Fibroblast of skin of abdomen (primary cell): Measurements from ENCODE around the gene ZNF382. TPM values are rescaled to one million over a fixed set of nuclear protein-coding genes. Genes with fewer than 3 reads are reported as not detected.
"Not testable (repeated sequence)": the region's sequence is repeated elsewhere in the genome, so short reads cannot be mapped to it uniquely, and the experiment has no call there.

Experiments
- DNase-seq: peaks from one replicate; pipeline ENCODE4 v3.0.0-alpha.2; 2013
- polyA plus RNA-seq, 2 experiments: library from polyadenylated mRNA; unstranded; fragments of 120-200 nt; gene quantifications; one replicate each; pipeline ENCODE4 v1.2.1, GENCODE V29; 2013; ENCODE audit not compliant: insufficient read length in 2 of 2

ZNF382 gene
- 3.3 TPM for polyA plus RNA-seq (2013, experiment 1 of 2; ENCODE audit: insufficient read length)
- polyA plus RNA-seq (2013, experiment 2 of 2; ENCODE audit: insufficient read length) = 3.1 TPM

DNA sequence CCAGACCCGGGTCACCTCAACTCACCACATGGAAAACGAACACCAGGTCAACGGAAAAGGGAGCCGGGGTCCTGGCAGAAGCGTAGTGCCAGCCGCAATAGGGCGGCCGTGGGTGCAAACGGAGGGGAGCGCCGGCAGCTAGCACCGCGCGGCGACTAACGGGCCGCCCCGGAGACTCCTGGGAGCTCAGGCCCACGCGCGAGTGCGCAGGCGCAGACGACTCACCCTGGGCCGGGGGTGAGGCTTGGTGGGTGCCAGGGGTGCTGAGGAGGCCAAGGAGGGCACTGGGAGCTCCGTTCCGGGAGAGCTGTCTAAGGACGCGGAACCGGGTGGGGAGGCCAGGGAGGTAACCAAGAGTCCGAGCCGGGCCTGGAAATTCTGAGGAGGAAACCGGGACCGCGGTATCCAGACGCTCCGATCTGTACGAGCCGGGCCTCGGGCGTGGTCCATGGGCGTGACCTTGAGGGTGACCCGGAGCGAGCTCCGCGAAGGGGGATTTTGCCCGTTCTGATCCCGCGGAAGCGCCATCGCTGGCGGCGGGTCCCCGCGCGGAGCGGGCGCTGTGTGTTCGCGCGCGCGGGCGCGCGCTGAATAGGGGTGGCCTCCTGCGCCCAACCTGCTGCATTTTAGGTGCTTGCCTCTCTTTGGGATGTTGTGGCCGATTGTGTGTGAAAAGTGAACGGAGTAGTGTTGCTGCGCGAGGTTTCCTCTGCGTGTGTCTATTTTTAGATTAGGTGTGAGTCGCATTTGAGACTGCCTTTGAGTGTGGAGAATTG lies at the start of gene ZNF382:
Gene ZNF382 (plus strand): TSS at position 213 of the 776 bp plus-strand sequence. CDS start 4,602 bp downstream, outside the sequence.
- DNase-seq = peak; percentile 73

DNA sequence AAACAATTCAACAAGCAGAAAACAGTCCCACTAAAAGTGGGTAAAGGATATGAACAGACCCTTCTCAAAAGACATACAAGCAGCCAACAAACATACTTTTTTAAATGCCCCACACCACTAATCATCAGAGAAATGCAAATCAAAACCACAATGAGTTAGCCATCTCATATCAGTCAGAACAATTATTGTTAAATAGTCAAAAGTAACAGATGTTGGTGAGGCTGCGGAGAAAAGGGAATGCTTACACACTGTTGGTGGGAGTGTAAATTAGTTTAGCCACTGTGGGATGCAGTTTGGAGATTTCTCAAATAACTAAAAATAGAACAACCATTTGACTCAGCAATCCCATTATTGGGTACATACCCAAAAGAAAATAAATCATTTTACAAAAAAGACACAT lies 40.7 kb upstream of the ZNF382 start:
- DNase-seq = no peak

DNA sequence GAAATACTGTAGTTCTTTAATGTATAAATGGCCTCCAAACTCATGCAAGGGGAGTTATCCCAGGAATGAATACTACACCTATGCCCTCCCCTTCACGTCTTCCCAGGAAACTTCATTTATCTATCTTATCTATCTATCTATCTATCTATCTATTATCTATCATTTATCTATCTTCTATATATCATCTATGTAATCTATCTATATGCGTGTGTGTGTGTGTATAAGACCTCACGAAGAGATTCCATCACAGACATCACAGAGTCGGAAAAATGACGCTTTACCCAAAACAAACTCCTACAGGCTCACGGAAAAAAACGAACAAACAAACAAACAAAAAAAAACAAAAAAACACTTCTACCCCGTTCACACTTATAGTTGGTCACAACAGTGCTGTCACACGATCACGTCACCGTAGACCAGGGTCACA lies 32.5 kb upstream of the ZNF382 start:
- no peak for DNase-seq

GRCh38 chr19:36573020-36573894 lies 31.9 kb upstream of the ZNF382 start, which contains the start of gene ZNF529:
Gene ZNF529 (minus strand): TSS chr19:36573292. CDS start chr19:36572346, 946 bp downstream.
- peak; percentile 86 for DNase-seq

DNA sequence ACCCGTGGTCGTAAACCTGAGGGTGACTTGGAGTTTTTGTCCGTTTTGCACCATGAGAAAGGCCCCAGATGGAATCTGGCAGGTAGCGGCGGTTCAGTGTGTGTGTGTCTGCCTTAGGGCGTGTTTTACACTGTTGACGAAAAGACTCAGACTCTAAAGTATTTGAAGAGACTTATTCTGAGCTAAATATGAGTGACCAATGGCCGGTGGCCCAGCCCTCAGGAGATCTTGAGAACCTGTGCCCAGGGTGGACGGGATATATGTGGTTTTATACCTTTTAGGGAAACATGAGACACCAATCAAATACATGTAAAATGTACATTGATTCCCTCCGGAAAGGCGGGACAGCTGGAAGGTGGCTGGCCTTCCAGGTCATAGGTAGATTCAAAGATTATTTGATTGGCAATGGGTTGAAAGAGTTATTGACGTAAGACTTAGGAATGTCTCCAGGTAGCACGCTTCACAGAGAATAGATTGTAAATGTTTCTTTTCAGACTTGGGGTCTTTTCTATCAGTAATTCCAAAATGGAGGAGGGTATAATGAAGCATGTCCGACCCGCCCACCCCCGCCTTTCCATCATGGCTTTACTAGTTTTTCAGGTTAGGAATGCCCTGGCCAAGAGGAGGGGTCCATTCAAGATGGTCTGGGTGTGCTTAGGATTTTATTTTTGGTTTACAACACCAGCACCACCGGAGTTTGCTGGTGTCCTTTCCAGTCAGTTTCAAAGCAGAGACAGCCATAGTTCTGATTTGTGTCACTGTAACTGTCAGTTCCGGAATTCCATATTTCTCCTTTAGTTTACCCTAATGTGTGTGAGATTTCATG lies 31.0 kb upstream of the ZNF382 start:
- DNase-seq = no peak

DNA sequence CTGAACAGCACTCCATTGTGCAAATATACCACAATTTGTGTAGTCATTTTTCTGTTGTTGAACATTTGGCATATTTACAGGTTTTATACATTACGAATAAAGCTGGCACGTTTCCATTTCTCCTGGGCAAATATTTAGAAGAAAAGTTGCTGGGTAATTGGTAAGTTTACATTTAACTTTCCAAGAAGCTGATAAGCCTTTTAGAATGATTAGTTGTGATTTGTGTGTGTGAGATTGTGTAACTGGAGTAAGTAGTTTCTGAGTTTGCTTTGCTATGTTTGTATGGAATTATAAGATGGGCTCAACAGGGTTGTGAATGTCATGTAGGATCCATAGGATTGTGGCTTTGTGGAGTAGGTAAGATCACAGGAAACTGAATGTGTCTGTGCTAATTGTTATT lies 30.4 kb upstream of the ZNF382 start:
- DNase-seq = no peak

DNA sequence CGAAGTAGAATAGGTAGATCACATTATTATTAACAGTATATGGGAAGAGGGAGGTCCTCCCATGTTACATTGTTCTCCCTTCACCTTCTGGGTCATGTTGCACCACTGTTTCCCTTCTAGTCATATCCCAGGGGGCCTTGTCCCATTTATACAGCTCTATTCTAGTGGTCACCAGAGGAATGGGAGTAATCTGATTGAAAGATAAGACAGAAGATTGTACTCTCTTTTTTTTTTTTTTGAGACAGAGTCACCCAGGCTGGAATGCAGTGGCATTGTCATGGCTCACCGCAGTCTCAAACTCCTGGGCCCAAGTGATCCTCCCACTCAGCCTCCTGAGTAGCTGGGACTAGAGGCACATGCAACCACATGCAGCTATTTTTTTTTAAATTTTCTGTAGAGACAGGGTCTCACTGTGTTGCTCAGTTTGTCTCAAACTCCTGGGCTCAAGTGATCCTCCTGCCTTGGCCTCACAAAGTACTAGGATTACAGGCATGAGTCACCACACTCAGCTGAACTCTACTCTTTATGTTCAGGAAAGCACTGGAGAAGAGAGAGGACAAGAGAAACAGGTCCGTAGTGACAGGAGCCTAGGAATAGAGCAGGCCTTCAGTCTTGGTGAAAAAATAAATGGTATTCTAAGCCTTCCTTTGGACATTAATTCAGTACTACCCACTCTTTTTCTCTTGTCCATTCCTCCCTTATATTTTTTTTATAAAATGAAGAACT lies 27.7 kb upstream of the ZNF382 start:
- no peak for DNase-seq

- DNase-seq = no peak
Measured at GRCh38 chr19:36579255-36579654, 25.9 kb upstream of the ZNF382 start.

DNA sequence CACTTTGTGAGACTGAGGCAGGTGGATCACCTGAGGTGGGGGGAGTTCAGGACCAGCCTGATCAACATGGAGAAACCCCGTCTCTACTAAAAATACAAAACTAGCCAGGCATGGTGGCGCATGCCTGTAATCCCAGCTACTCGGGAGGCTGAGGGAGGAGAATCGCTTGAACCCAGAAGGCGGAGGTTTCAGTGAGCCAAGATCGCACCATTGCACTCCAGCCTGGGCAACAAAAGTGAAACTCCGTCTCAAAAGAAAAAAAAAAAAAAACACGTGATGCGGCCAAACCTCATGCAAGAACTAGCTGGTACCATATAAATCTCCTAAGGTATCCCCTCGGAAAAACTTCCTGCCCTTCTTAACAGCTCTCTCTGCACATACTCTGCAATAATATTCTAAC lies 2.4 kb upstream of the ZNF382 start:
- DNase-seq = not testable (repeated sequence)

DNA sequence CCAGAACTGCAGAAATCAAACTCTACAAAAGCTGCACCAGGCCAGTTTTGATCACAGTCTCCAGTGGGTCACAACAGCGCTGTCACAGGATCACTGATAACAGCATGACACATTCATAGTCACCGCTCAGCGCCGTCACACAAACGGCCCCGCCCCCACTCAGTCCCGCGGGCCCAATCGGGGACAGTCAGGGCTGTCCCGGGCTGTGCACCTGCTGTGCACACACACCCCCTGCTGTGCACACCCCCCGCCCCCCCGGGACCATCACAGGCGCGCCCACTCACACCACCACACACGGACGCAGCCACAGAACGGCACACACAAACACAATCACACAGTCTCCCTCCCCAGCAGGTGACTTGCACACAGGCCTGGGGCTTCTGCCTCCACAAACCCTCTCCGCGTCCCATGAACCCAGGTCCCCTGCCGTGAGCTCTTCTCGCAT lies 435 bp upstream of the ZNF382 start:
- peak; percentile 4 for DNase-seq

- no peak for DNase-seq
Measured at GRCh38 chr19:36605877-36606478, 865 bp downstream of the ZNF382 start.

- DNase-seq = no peak
Measured at GRCh38 chr19:36627057-36627456, 21.9 kb downstream of the ZNF382 start.

DNA sequence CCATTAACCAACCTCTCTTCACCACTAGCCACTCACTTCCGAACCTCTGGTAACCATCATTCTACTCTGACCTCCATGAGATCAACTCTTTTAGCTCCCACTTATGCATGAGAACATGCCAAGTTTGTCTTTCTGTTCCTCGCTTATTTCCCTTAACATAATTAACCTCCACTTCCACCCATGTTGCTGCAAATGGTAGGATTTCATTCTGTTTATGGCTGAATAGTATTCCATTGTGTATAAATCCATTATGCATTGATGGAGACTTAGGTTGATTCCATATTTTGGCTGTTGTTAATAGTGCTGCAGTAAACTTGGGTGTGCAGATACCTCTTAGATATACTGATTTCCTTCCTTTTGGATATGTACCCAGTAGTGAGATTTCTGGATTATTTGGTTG lies 30.2 kb downstream of the ZNF382 start:
- no peak for DNase-seq

DNA sequence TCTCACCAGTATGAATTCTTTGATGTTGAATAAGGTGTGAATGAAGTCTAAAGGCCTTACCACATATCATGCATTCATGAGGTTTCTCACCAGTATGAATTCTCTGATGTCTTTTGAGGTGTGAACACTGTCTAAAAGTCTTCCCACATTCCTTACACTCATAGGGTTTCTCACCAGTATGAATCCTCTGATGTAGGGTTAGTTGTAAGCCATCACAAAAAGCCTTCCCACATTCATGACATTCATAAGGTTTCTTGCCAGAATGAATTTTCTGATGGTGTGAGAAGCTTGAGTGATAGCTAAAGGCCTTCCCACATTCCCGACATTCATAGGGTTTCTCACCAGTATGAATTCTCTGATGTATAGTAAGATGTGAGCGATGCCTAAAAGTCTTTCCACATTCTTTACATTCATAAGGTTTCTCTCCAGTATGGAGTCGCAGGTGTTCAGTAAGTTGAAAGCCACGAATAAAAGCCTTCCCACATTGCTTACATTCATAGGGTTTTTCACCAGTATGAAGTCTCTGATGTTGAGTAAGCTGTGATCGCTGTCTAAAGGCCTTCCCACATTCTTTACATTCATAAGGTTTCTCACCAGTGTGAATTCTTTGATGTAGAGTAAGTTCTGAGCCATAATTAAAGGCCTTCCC lies 33.9 kb downstream of the ZNF382 start:
- DNase-seq = no peak

- DNase-seq = no peak
Measured at GRCh38 chr19:36646746-36647145, 41.6 kb downstream of the ZNF382 start.

DNA sequence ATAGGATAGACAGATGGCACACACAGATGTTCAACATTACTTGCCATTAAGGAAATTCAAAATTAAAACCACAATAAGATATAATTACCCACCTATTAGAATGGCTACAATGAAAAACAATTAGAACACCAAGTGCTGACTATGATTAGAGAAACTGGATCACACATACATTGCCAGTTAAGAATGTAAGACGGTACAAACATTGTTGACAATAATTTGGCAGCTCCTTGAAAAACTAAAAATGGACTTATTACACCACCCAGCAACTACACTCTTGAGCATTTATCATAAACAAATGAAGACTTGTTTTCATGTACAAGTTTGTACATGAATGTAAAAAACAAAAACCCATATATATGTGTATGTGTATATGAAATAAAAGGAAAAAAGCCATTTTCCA lies 47.8 kb downstream of the ZNF382 start:
- no peak for DNase-seq

GRCh38 chr19:36665832-36666231 lies 60.7 kb downstream of the ZNF382 start:
- DNase-seq = no peak

GRCh38 chr19:36668646-36669045 lies 63.5 kb downstream of the ZNF382 start:
- no peak for DNase-seq

- no peak for DNase-seq
Measured at GRCh38 chr19:36672368-36672767, 67.3 kb downstream of the ZNF382 start.

GRCh38 chr19:36674201-36674600 lies 69.1 kb downstream of the ZNF382 start:
- no peak for DNase-seq

DNA sequence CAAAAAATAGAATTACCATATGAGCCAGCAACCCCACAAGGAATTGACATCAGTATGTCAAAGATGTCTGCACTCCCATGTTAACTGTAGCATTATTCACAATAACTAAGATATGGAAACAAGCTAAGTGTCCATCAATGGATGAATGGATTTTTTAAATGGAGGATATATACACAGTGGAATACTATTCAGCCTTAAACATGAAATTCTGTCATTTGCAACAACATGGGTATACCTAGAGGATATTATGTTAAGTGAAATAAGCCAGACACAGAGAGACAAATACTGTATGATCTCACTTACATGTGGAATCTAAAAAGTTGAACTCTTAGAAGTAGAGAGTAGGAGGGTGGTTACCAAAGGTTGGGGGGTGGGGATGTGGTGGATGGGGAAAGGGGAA lies 74.3 kb downstream of the ZNF382 start:
- no peak for DNase-seq
